Measurements from ENCODE around the gene ATXN1.

The ATXN1 gene

GRCh38 chr6:16498237-16498636 lies 263.0 kb downstream of the ATXN1 start:
- no peak for DNase-seq (ENCODE audit: low spot score)

DNA sequence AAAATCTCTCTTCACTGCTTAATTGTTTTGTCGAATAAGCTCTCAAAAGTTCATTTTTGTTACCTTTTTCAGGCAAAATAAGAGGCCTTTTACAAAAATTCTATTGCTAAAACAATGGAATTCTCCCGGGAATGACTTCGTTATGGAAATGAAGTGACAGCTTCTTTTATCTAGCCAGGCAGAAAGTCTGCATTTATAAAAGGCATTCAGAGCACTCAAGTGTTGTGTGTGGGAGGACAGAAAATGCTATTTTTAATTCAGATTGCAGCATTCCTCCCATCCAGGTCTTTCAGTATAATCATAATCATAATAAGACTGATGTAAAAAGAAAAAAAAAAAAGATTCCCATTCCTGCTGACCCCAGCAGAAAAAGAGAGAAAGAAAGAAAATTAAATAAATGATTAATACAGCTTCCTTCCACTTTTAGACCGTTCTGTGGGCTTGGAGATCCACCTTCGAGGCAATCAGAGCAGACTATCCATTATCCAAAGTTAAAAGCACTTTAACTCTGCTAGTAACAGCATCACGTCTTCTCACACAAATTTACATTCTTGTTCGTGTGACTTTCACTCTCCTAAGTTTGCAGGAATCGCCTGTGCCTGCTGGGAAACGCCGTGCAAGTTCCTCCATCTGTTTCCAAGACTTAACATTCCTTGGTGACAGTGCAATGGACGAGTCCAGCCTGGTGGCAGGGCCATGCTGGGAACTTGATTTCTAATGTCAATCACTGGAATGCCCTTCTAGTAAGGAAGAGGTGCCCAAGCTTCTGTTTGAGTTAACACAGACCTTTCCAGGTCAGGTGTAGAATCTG lies 264.1 kb downstream of the ATXN1 start:
- peak; percentile 67 for DNase-seq (ENCODE audit: low spot score)

DNA sequence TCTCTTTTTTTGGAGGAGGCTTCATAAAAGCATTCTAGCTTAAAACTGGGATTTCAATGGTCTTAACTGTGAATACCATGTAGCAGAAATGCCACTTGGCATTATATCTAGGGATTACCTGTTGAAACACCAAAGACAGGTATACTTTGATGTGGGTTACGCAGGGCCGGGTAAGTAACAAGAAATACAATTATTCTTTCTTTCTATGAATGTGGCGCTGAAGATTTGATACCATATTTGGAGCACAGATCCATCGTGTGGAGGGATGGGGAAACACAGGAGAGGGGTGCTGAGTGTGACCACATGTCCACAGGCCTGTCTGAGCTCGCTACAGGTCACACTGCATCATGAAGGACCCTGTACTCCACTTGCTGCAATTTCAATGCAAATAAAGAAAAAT lies 265.1 kb downstream of the ATXN1 start:
- no peak for DNase-seq (ENCODE audit: low spot score)

GRCh38 chr6:16494793-16495192 lies 266.5 kb downstream of the ATXN1 start:
- no peak for DNase-seq (ENCODE audit: low spot score)

GRCh38 chr6:16493802-16494201 lies 267.5 kb downstream of the ATXN1 start:
- DNase-seq (ENCODE audit: low spot score), result no peak

DNA sequence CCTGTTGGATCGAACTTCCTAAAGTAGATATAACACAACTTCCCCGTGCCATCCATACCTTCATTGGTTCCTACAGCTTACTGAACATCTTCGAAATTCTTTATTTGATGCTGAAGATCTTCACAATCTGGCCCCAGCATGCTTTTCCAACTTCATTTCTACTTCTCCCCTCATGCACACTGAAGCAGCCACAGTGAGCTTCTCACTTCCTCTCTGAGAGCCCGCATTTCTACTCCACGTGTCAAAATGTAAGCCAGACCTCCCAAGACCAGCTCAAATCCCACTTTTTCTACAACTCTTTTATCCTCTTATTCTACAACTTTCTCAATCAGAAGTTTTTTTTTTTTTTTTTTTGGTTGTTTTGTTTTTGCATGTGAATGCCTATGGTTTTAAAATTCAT lies 268.1 kb downstream of the ATXN1 start:
- DNase-seq (ENCODE audit: low spot score), result no peak

- DNase-seq (ENCODE audit: low spot score), result no peak
These were observed 269.5 kb downstream of the ATXN1 start for GRCh38 chr6:16491666-16492313.

DNA sequence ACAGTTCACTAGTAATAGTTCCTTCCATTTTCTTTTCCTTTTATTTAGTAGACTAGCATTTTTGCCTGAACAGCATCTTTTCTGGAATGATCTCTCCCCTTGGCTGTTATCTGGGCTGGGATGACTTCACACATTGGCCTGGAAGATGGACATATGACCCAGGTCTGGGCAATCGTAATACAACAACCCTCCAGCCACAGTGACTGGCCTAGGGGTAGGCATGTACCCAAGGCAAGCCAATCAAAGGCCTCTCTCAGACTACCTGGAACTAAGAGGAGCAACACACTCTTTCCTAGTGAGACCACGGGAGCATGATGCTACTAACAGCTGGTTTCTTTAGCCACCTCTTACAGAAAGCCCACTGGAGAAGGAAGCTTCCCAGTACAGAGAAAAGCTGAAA lies 270.6 kb downstream of the ATXN1 start:
- DNase-seq (ENCODE audit: low spot score), result no peak

DNA sequence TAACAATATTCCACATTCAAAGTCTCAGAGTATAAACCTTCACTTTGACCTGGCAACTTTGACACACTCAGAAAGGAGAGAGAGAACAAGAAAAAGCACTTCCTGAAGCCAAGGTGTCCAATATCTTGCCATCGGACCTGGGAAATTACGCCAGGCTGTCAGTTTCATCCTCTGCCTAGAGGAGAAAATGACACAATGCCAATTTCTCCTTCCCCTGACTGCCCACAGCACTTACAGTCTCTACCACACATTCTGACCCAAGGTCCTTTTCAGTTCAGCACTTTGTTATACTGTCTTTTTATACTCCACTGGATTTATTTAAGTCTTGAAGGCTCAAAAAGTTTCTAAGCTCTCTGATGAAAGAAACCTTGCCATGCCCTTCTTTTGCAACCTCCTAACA lies 272.4 kb downstream of the ATXN1 start:
- no peak for DNase-seq (ENCODE audit: low spot score)

- DNase-seq (ENCODE audit: low spot score), result peak; percentile 44
These were observed 273.1 kb downstream of the ATXN1 start for GRCh38 chr6:16487996-16488674.

GRCh38 chr6:16486661-16487060 lies 274.6 kb downstream of the ATXN1 start:
- DNase-seq (ENCODE audit: low spot score), result no peak

DNA sequence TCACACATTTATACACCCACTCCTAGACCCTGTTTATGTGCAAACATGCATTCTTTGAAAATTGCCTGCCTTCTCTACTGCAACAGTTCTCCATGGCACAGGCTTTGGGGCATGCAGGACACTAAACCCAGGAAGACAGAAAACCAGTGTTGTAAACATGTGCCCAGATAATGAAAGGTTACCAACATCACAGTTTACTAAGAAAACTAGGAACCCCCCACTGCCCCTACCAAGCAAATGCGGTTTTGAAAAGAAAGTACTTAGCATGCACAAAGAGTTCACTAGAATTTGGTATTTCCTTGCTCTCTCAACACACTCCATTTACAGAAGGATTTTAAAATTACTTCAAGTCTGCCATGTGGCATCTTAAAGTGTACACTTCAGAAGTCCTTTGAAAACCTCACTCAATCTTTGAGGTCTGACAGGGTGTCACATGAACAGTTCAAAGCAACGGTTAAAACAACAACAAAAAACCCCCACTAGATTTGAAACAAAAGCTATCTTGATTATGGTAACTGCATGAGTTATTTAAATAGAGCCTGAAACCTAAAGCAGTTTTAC lies 277.9 kb downstream of the ATXN1 start:
- DNase-seq (ENCODE audit: low spot score), result no peak

DNA sequence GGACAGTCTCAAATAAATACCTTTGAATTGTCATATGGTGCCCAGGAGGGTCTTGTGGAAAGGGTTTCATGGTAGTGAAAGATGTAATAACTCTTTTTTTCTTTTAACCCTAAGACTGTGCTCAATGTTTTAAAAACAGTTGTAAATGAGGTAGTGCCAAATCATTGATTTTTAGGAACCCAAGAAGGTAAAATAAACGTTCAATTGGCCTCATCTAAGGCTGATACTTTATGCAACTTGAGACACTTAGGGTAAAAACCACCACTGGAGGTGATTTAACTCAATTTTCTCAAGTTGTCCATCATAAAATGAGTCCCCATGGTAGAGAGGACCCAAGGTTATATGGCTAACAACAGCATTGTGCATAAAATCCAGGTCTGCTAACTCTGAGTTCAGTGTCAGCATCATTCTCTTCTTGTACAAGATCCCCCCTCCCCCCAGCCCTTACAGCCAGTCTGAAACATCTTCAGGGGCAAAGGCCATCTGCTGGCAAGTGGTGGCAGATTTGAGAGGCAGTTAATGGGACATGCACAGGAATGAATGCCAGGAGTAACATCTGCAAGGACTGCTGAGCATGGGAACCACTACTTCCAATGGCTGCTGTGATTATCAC lies 278.5 kb downstream of the ATXN1 start:
- no peak for DNase-seq (ENCODE audit: low spot score)

DNA sequence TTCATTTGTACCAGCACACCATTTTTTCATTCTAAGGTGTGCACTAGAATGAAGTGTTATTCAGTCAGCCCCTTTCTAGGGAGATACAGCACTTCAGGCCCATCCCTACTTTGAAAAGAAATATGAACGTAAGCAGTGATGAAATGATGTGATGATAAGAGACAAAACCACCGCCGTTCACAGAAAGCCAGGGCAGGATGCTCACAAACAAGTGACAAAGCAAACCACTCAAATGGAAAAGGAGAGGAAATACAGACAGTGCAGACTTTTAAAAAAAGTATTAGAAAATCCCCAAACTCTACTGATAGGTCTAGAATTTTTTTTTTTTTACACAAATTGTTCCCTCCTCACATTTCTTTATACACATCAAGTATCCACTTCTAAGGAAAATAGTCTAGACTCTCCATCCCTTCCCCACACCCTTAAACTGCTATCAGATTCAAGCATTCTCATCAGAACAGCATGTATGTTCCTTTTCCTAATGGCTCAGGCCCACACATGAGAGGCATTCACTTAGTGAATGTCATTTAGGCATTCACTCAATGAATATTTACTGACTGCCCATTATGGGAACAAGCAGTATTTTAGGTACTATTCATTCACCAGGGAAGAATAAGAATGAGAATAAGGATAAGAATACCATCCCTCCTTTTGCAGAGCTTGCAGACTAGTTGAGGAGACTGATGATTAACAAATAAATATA lies 279.4 kb downstream of the ATXN1 start:
- no peak for DNase-seq (ENCODE audit: low spot score)

DNA sequence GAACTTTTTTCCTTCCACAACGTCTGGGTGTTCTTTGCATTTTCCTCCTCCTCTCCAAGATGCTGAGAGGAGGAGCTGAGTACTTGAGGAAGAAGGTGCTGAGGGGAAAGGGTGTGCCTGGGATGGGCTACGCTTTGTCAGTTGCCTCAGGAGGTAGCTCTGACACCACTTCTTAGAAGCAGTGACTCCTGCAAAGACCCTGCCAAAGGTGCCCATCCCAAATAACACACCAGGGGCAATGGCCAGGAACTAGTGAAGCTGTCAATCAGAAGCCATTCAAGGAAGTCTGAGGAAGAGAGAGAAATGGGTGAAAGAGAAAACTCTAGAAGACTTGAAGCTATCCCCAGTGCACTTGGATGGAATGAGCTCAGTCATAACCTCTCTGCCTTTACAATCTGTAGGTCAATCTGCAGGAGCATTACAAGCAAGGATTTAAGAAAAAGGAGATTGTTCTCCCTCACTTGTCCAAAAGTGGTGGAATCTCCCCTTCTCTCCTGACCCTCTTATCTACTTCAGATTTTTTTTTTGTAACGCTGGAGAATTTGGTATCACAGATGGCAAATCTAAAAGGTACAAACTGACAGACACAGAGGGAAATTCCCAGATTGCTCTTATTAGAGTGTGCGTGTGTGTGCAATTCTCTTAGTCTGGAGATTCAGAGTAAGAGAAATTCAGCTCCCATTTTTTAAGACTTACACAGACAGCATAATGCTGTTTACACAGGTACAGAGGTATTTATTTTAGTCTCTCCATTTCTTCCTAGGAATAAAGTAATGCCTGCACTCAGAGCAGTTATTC lies 280.3 kb downstream of the ATXN1 start:
- DNase-seq (ENCODE audit: low spot score), result no peak

DNA sequence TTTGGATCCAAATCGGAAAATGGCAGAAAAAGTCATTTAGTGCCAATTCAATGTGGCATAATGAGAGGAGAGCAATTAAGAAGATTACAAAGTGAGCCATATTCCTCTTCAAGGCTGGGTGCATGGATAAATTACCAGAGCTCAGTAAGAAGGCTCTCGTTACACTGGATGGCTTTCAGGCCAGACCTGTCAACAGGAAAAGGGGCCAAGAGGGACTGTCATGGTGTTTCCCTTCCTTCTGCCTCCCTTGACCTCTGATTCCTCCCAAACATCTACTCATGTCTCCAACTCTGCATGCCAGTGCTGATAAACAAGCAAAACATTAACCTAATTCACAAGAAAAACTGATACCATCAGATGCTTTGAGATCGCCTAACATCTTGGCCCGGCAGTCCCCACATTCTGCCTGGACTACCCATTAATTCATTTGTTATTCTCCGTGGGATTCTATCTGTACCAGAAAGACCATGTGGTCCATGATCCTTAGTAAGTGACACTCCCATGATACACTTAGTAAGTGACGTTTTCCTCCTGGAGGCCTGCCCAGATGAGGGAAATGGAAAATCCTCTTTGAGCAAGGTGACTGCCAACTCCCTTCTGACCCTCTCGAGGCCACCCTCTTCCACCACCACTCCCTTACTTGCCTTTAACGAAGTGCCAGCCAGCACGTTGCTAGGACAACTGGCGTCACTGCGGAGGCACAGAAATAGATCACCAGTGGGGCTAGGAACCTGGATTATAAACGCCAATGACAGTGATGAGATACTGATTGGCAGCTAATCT lies 283.7 kb downstream of the ATXN1 start:
- no peak for DNase-seq (ENCODE audit: low spot score)

DNA sequence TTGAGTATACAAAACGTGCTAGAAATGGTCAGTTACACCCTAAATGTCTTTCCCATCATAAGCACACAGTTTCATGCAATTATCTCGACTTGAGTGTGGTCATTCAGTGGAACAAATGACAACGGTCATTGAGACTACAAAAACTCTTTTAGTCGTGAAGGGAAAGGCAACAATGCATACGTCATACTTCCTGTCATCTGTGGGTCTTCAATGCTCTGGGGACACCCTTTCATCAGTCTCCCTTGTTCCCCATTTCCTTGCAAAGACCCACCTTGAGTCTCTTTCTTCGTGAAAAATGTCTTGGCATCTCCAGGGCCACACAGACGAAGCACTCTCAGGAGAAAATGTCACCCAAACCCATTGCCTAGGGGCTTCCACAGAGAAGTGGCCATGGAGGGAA lies 284.4 kb downstream of the ATXN1 start:
- no peak for DNase-seq (ENCODE audit: low spot score)

DNA sequence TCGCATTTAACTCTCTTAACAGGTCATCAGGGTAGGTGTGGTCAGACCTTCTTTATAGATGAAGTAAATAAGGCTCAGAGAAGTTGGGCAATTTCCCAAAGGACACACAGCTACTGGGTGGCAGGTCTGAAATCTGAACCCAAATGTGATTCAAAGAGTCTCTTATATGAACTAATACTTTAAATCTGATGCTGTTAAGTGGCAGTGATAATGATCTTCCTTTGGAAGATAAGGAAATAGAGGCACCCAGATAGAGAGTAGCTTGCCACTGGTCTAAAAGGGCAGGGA lies 285.8 kb downstream of the ATXN1 start:
- DNase-seq (ENCODE audit: low spot score), result no peak

- DNase-seq (ENCODE audit: low spot score), result no peak
These were observed 286.3 kb downstream of the ATXN1 start for GRCh38 chr6:16474772-16475493.

Measured in putamen (tissue), 1 donor.